ENCODE measurements around the gene CAVIN4.

GRCh38 chr9:100601216-100601615 lies 23.3 kb downstream of the CAVIN4 start:
- no peak for TF ChIP-seq POLR2A (IDR thresholded peaks at IDR 0.05; ENCODE audit: low read depth, low read length)
- peak; percentile 60 to 69 for TF ChIP-seq CTCF (IDR thresholded peaks at IDR 0.05; ENCODE audit: extremely low read depth in 1 of 2, insufficient read depth in 1 of 2, low read depth in 1 of 2, low read length in 2 of 2)
- TF ChIP-seq MYC (IDR thresholded peaks at IDR 0.05; ENCODE audit: low read depth, low read length), result no peak
- no peak for TF ChIP-seq POLR2AphosphoS5 (IDR thresholded peaks at IDR 0.05; ENCODE audit: insufficient read depth, low read depth, low read length)
- no peak for TF ChIP-seq MAX (IDR thresholded peaks at IDR 0.05; ENCODE audit: insufficient read depth, insufficient read length)
- no peak for TF ChIP-seq EZH2 (IDR thresholded peaks at IDR 0.05; ENCODE audit: borderline replicate concordance, low read depth, low read length, severe bottlenecking)
- no peak for TF ChIP-seq FOS (IDR thresholded peaks at IDR 0.05; ENCODE audit: borderline replicate concordance, insufficient read depth, low read length)
